HepG2 (cell line): ENCODE data around the gene UCHL3. TPM values are rescaled to one million over a fixed set of nuclear protein-coding genes. Genes with fewer than 3 reads are reported as not detected.

ENCODE experiments used
- CHD4 ChIP-seq: fragments of 200-600 bp; sonication (generic); IDR thresholded peaks from 2 replicates; pipeline ENCODE4 v1.7.0; 2017; ENCODE audit warnings: mild to moderate bottlenecking, low read length, borderline replicate concordance
- DRAP1 ChIP-seq: IDR thresholded peaks from 2 replicates; pipeline ENCODE4 v1.6.1; 2016; ENCODE audit warnings: missing genetic modification reagents, missing compliant biosample characterization
- E2F1 ChIP-seq: sonication (generic); formaldehyde crosslinking; IDR thresholded peaks from 2 replicates; pipeline ENCODE4 v1.5.0; 2020; ENCODE audit warnings: missing genetic modification reagents
- ERF ChIP-seq: IDR thresholded peaks from 2 replicates; pipeline ENCODE4 v1.6.1; 2018; ENCODE audit warnings: missing biosample characterization, missing genetic modification reagents
- HNF1A ChIP-seq, 2 experiments: sonication (generic) in 1 of 2; formaldehyde crosslinking in 1 of 2; IDR thresholded peaks; 2 replicates each; pipeline versions ENCODE4 v1.4.0 to v1.6.1; 2016 to 2020; ENCODE audit warnings: borderline replicate concordance in 1 of 2, low read depth in 1 of 2, mild to moderate bottlenecking in 1 of 2, missing genetic modification reagents in 1 of 2
- NFKB2 ChIP-seq: sonication (generic); formaldehyde crosslinking; IDR thresholded peaks from 2 replicates; pipeline ENCODE4 v1.4.0; 2020; ENCODE audit warnings: missing genetic modification reagents, borderline replicate concordance
- REST ChIP-seq, 2 experiments: IDR thresholded peaks; 2 replicates each; pipeline ENCODE4 v1.6.1; 2011 to 2012; ENCODE audit warnings: low read length in 2 of 2, borderline replicate concordance in 1 of 2, low read depth in 1 of 2, mild to moderate bottlenecking in 1 of 2, moderate library complexity in 1 of 2
- RORA ChIP-seq: sonication (generic); formaldehyde crosslinking; IDR thresholded peaks from 2 replicates; pipeline ENCODE4 v1.5.0; 2020; ENCODE audit warnings: mild to moderate bottlenecking, missing genetic modification reagents, moderate library complexity
- TOPORS ChIP-seq: sonication (generic); formaldehyde crosslinking; IDR thresholded peaks from 2 replicates; pipeline ENCODE4 v1.8.0; 2023; ENCODE audit warnings: mild to moderate bottlenecking, missing genetic modification reagents
- ZBTB26 ChIP-seq: IDR thresholded peaks from 2 replicates; pipeline ENCODE4 v1.6.1; 2016; ENCODE audit warnings: missing compliant biosample characterization, missing genetic modification reagents, borderline replicate concordance
- ZFX ChIP-seq: sonication (generic); formaldehyde crosslinking; IDR thresholded peaks from 2 replicates; pipeline ENCODE4 v1.4.0; 2020; ENCODE audit warnings: mild to moderate bottlenecking, low read depth, missing genetic modification reagents, moderate library complexity
- ZNF17 ChIP-seq: sonication (generic); formaldehyde crosslinking; IDR thresholded peaks from 2 replicates; pipeline ENCODE4 v1.5.0; 2020; ENCODE audit warnings: mild to moderate bottlenecking, missing genetic modification reagents
- ZNF546 ChIP-seq: sonication (generic); formaldehyde crosslinking; conservative IDR thresholded peaks from 2 replicates; pipeline ENCODE4 v1.8.1; 2023; ENCODE audit warnings: mild to moderate bottlenecking, missing genetic modification reagents
- ZNF549 ChIP-seq: sonication (generic); formaldehyde crosslinking; IDR thresholded peaks from 2 replicates; pipeline ENCODE4 v1.5.0; 2020; ENCODE audit warnings: missing genetic modification reagents
- ZNF691 ChIP-seq: sonication (generic); formaldehyde crosslinking; IDR thresholded peaks from 2 replicates; pipeline ENCODE4 v1.4.0; 2020; ENCODE audit warnings: missing genetic modification reagents, low read depth, mild to moderate bottlenecking, borderline replicate concordance
- ZNF883 ChIP-seq: sonication (generic); formaldehyde crosslinking; IDR thresholded peaks from 2 replicates; pipeline ENCODE4 v1.5.1; 2020; ENCODE audit warnings: mild to moderate bottlenecking, missing genetic modification reagents; ENCODE audit errors: not compliant biosample characterization
- polyA plus RNA-seq, 8 experiments: library from polyadenylated mRNA; depleted of rRNA in 3 of 8; stranded (reverse) in 7 of 8; unstranded in 1 of 8; fragments of >200 nt; fragmentation: Illumina TruSeq in 4 of 8; extraction: Trizol in 4 of 8; gene quantifications; 2 replicates each; pipeline versions ENCODE4 v1.2.1 to v1.2.3, GENCODE V29; 2011 to 2016; ENCODE audit warnings: low read depth in 4 of 8, missing spikeins in 1 of 8, mixed read lengths in 1 of 8; ENCODE audit not compliant: insufficient read depth in 1 of 8
- total RNA-seq, 5 experiments: library from RNA; depleted of rRNA; stranded (reverse); fragments of >200 nt; fragmentation: Illumina TruSeq; extraction: Trizol; gene quantifications; 2 replicates each; pipeline ENCODE4 v1.2.3, GENCODE V29; 2016; ENCODE audit warnings: low read depth in 1 of 5

The UCHL3 gene
- total and polyA plus RNA-seq, 2 of the 13 experiments (the other 11 are each of a cell fraction or from before 2014, with no cell fraction given), result 36.2 to 93.3 TPM

- 0 out of 2 replicates have a peak, but pooled peaks have one; percentile 21 for TF ChIP-seq ZBTB26
- no peak for TF ChIP-seq E2F1
- TF ChIP-seq ZNF546 (CRISPR knock-in tag), result no peak
- TF ChIP-seq RORA (CRISPR knock-in tag), result no peak
- no peak for TF ChIP-seq ZNF17 (CRISPR knock-in tag)
- no peak for TF ChIP-seq REST (IDR thresholded peaks at IDR 0.05; ENCODE audit: borderline replicate concordance in 1 of 2, low read depth in 1 of 2, low read length in 2 of 2)
- TF ChIP-seq ZNF883 (CRISPR knock-in tag), result no peak
- no peak for TF ChIP-seq TOPORS (CRISPR knock-in tag)
- no peak for TF ChIP-seq DRAP1 (CRISPR knock-in tag)
- peak; percentile 65; the same call in 1 of the 2 replicates for TF ChIP-seq NFKB2 (CRISPR knock-in tag)
- no peak for TF ChIP-seq ZFX (CRISPR knock-in tag)
- no peak for TF ChIP-seq HNF1A (IDR thresholded peaks at IDR 0.05; ENCODE audit: low read depth)
- no peak for TF ChIP-seq HNF1A (CRISPR knock-in tag; IDR thresholded peaks at IDR 0.05; ENCODE audit: borderline replicate concordance)
- TF ChIP-seq ZNF549 (CRISPR knock-in tag), result no peak
- TF ChIP-seq ZNF691 (CRISPR knock-in tag), result peak; percentile 60; the same call in 1 of the 2 replicates
- no peak for TF ChIP-seq CHD4
- no peak for TF ChIP-seq ERF (CRISPR knock-in tag)
These were observed 87.0 kb downstream of the UCHL3 start (continued) for GRCh38 chr13:75636436-75637180.
